Endothelial cell (in vitro differentiated cells): ENCODE results near the gene PUDP. TPM values are rescaled to one million over a fixed set of nuclear protein-coding genes. Genes with fewer than 3 reads are reported as not detected.
A peak's percentile ranks its signal among the peaks of the same experiment; 100 is the strongest.

ENCODE experiments used
- DNase-seq: peaks from one replicate; pipeline ENCODE4 v3.0.0; 2021; ENCODE audit warnings: low spot score
- H3K27ac Mint-ChIP-seq: one replicate; pipeline ENCODE4 v1.8.0; 2021; ENCODE audit warnings: mixed read lengths, inconsistent platforms; ENCODE audit not compliant: unreplicated experiment
- H3K27me3 Mint-ChIP-seq: one replicate; pipeline ENCODE4 v1.8.0; 2021; ENCODE audit warnings: mild to moderate bottlenecking, moderate library complexity, mixed read lengths, inconsistent platforms; ENCODE audit not compliant: unreplicated experiment
- H3K36me3 Mint-ChIP-seq: one replicate; pipeline ENCODE4 v1.8.0; 2021; ENCODE audit warnings: mild to moderate bottlenecking, low read depth, mixed read lengths, inconsistent platforms; ENCODE audit not compliant: unreplicated experiment
- H3K4me1 Mint-ChIP-seq: one replicate; pipeline ENCODE4 v1.8.0; 2021; ENCODE audit warnings: mild to moderate bottlenecking, mixed read lengths, inconsistent platforms; ENCODE audit not compliant: unreplicated experiment
- H3K4me3 Mint-ChIP-seq: one replicate; pipeline ENCODE4 v1.8.0; 2021; ENCODE audit warnings: mild to moderate bottlenecking, mixed read lengths, inconsistent platforms; ENCODE audit not compliant: unreplicated experiment
- H3K9me3 Mint-ChIP-seq: one replicate; pipeline ENCODE4 v1.8.0; 2021; ENCODE audit warnings: mixed read lengths, inconsistent platforms; ENCODE audit not compliant: unreplicated experiment
- CTCF ChIP-seq: fragments of 200-600 bp; sonication (generic); IDR thresholded peaks from one replicate; pipeline ENCODE4 v1.5.0; 2021; ENCODE audit warnings: antibody characterized with exemption; ENCODE audit not compliant: unreplicated experiment
- total RNA-seq: library from RNA; stranded (reverse); fragmentation: NEBNext Ultra II Directional; extraction: Animal tissue kit (Norgen Biotek cat#: 25700); gene quantifications from one replicate; pipeline ENCODE4 v1.2.1, GENCODE V29; 2021; ENCODE audit not compliant: unreplicated experiment

The PUDP gene
- total RNA-seq, 1 donor from 2014 or later = 45.0 TPM

GRCh38 chrX:7084841-7085240, 63.1 kb downstream of the PUDP start:
- no peak for TF ChIP-seq CTCF
- no peak overlapping the region for H3K4me3 Mint-ChIP-seq
- H3K36me3 Mint-ChIP-seq = no peaks in the 10 kb centered on the region
- H3K27ac Mint-ChIP-seq = no peak overlapping the region
- peaks cover 47% of the 10 kb centered on the region for H3K4me1 Mint-ChIP-seq
- no peaks in the 10 kb centered on the region for H3K9me3 Mint-ChIP-seq
- no peak for DNase-seq
- H3K27me3 Mint-ChIP-seq = peaks cover 5% of the 10 kb centered on the region

GRCh38 chrX:7083468-7084396, 64.2 kb downstream of the PUDP start:
- Mint-ChIP-seq H3K27ac (peak overlapping the region; percentile 42), H3K27me3 (peaks cover 5% of the 10 kb centered on the region), H3K9me3 (no peaks in the 10 kb centered on the region), H3K36me3 (no peaks in the 10 kb centered on the region), H3K4me1 (peaks cover 39% of the 10 kb centered on the region), H3K4me3 (no peak overlapping the region)
- TF ChIP-seq CTCF = no peak
- DNase-seq = no peak

GRCh38 chrX:7083021-7083420, 64.9 kb downstream of the PUDP start:
- H3K9me3 Mint-ChIP-seq = no peaks in the 10 kb centered on the region
- peaks cover 36% of the 10 kb centered on the region for H3K4me1 Mint-ChIP-seq
- no peak for TF ChIP-seq CTCF
- peaks cover 5% of the 10 kb centered on the region for H3K27me3 Mint-ChIP-seq
- no peak overlapping the region for H3K4me3 Mint-ChIP-seq
- no peaks in the 10 kb centered on the region for H3K36me3 Mint-ChIP-seq
- H3K27ac Mint-ChIP-seq = no peak overlapping the region
- no peak for DNase-seq

GRCh38 chrX:7082556-7082955, 65.4 kb downstream of the PUDP start:
- Mint-ChIP-seq H3K9me3 (no peaks in the 10 kb centered on the region), H3K4me1 (peaks cover 36% of the 10 kb centered on the region), H3K27me3 (peaks cover 5% of the 10 kb centered on the region), H3K36me3 (no peaks in the 10 kb centered on the region), H3K27ac (no peak overlapping the region), H3K4me3 (no peak overlapping the region)
- DNase-seq = no peak
- TF ChIP-seq CTCF = no peak
